Calu3 (cell line): ENCODE data around the gene DTYMK. TPM values are rescaled to one million over a fixed set of nuclear protein-coding genes. Genes with fewer than 3 reads are reported as not detected.

ENCODE experiments used
- BruUV-seq: library from RNA; stranded (reverse); fragments of 400-500 nt; replicated peaks from 2 replicates; lab custom pipeline; 2021; lab: Mats Ljungman, UMichigan
- CTCF ChIA-PET: fragments of 300-600 bp; sonication (Branson Sonifier 250); formaldehyde crosslinking; loops from one replicate; lab custom pipeline; 2022; ENCODE audit warnings: antibody characterized with exemption; lab: Charles Lee
- DNase-seq: peaks from one replicate; pipeline ENCODE4 v3.0.0; 2022
- H3K27ac Mint-ChIP-seq: one replicate; pipeline ENCODE4 v1.8.0; 2022; ENCODE audit warnings: mixed read lengths; ENCODE audit not compliant: unreplicated experiment
- H3K27me3 Mint-ChIP-seq: one replicate; pipeline ENCODE4 v1.8.0; 2022; ENCODE audit warnings: mixed read lengths; ENCODE audit not compliant: unreplicated experiment
- H3K36me3 Mint-ChIP-seq: one replicate; pipeline ENCODE4 v1.8.0; 2022; ENCODE audit warnings: mild to moderate bottlenecking, moderate library complexity, mixed read lengths; ENCODE audit not compliant: insufficient read depth, unreplicated experiment
- H3K4me1 Mint-ChIP-seq: one replicate; pipeline ENCODE4 v1.8.0; 2022; ENCODE audit warnings: mild to moderate bottlenecking, low read depth, mixed read lengths; ENCODE audit not compliant: unreplicated experiment
- H3K4me3 Mint-ChIP-seq: one replicate; pipeline ENCODE4 v1.8.0; 2022; ENCODE audit warnings: mild to moderate bottlenecking, low read depth, moderate library complexity, mixed read lengths; ENCODE audit not compliant: unreplicated experiment
- H3K9me3 Mint-ChIP-seq: one replicate; pipeline ENCODE4 v1.8.0; 2022; ENCODE audit warnings: low read depth, mixed read lengths; ENCODE audit not compliant: unreplicated experiment
- CTCF ChIP-seq: fragments of 200-600 bp; IDR thresholded peaks from one replicate; pipeline ENCODE4 v1.8.0; 2022; ENCODE audit warnings: antibody characterized with exemption; ENCODE audit not compliant: unreplicated experiment
- intact Hi-C: fragments of 100-400 bp; cut with micrococcal nuclease; formaldehyde crosslinking; loops from one replicate; pipeline ENCODE4 v1.10.0; 2022; ENCODE audit not compliant: unreplicated experiment
- total RNA-seq: library from RNA; stranded (reverse); gene quantifications from 2 replicates; pipeline ENCODE4 v1.2.3, GENCODE V29; 2022

Gene DTYMK
- total RNA-seq, 1 experiment from 2014 or later, result 80.7 TPM

DNA sequence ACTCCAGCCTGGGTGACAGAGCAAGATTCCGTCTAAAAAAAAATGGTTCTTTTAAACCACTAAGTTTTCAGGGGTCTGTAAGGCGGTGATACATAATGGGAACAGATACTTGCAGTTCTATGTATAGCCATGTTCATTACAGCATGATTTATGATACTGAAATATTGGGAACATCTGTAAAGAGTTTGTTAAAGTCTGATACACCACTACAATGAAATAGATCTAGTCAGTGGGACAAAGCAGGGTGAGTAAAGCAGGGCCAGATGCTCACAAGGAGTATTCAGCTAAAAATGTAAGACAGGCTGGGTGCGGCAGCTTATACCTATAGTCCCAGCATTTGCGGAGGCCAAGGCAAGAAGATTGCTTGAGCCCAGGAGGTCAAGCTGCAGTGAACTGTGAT, 9.0 kb upstream of the DTYMK start:
- no peak for DNase-seq
- Mint-ChIP-seq H3K4me3 (no peak overlapping the region), H3K36me3 (peaks cover 54% of the 10 kb centered on the region), H3K4me1 (no peaks in the 10 kb centered on the region), H3K27ac (no peak overlapping the region), H3K9me3 (no peaks in the 10 kb centered on the region), H3K27me3 (no peaks in the 10 kb centered on the region)
- intact Hi-C loops, result no loop called here
- TF ChIP-seq CTCF, result no peak
- no TSS peak for BruUV-seq
- CTCF ChIA-PET, result no interaction called here

DNA sequence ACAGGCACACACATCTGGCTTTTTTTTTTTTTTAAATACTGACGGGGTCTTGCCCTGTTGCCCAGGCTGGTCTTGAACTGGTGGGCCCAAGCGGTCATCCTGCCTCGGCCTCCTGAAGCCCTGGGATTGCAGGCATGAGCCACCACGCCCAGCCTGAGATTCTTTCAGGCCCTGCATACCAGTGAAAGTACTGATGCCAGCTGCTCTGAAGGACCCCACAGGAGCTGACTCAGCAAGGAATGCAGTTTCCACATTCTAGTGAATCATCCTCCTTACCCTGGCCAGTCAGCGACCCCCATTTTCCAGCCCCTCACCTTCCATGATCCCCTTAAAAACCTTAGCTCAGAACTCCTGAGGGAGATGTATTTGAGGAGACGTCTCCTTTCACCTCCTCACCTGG, 5.8 kb upstream of the DTYMK start:
- no peaks in the 10 kb centered on the region for H3K4me1 Mint-ChIP-seq
- H3K36me3 Mint-ChIP-seq, result peaks cover 65% of the 10 kb centered on the region
- no peak for TF ChIP-seq CTCF
- no peaks in the 10 kb centered on the region for H3K9me3 Mint-ChIP-seq
- no TSS peak for BruUV-seq
- intact Hi-C loops, result no loop called here
- H3K27me3 Mint-ChIP-seq, result no peaks in the 10 kb centered on the region
- CTCF ChIA-PET, result interaction anchor here (0.7 kb wide), 1 partner anchor 137 kb away, joined by 8 read pairs; no protein-coding TSS in a partner anchor
- H3K4me3 Mint-ChIP-seq, result no peak overlapping the region
- no peak overlapping the region for H3K27ac Mint-ChIP-seq
- no peak for DNase-seq

- Mint-ChIP-seq H3K36me3 (peaks cover 74% of the 10 kb centered on the region), H3K27me3 (no peaks in the 10 kb centered on the region), H3K27ac (no peak overlapping the region), H3K4me1 (no peaks in the 10 kb centered on the region), H3K4me3 (no peak overlapping the region), H3K9me3 (no peaks in the 10 kb centered on the region)
- BruUV-seq, result no TSS peak
- no peak for TF ChIP-seq CTCF
- no peak for DNase-seq
- CTCF ChIA-PET, result no interaction called here
- intact Hi-C loops, result no loop called here
Measured at GRCh38 chr2:241690202-241690717, 3.6 kb upstream of the DTYMK start.

DNA sequence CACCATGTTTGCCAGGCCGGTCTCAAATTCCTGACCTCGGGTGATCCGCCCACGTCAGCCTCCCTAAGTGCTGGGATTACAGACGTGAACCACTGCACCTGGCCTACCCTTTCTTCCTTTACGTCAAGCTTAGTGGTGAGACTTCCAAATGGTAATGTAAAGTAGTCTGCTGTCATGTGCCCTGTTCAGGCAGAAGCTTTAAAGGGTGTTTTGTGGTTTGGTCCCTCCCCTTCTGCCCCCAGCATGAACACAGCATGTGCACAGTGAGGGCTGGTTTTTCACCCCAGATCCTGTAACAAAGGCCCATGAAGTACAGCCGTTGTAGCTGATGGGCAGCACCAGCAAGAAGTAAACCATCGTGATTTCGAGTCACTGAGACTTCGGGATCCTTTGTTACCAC, 2.7 kb upstream of the DTYMK start:
- Mint-ChIP-seq H3K4me1 (no peaks in the 10 kb centered on the region), H3K4me3 (no peak overlapping the region), H3K27ac (no peak overlapping the region), H3K36me3 (peaks cover 71% of the 10 kb centered on the region), H3K27me3 (no peaks in the 10 kb centered on the region), H3K9me3 (no peaks in the 10 kb centered on the region)
- BruUV-seq, result no TSS peak
- CTCF ChIA-PET, result no interaction called here
- intact Hi-C loops, result no loop called here
- DNase-seq, result no peak
- no peak for TF ChIP-seq CTCF
